GM12801 (cell line): ENCODE results near the gene COX11.

Experiments
- TF ChIP-seq, protein P1 (sequence below): IDR thresholded peaks from one replicate; pipeline ENCODE4 v1.5.1; 2011; ENCODE audit warnings: control low read depth; ENCODE audit not compliant: insufficient read length; ENCODE audit errors: extremely low read depth

COX11 gene

DNA sequence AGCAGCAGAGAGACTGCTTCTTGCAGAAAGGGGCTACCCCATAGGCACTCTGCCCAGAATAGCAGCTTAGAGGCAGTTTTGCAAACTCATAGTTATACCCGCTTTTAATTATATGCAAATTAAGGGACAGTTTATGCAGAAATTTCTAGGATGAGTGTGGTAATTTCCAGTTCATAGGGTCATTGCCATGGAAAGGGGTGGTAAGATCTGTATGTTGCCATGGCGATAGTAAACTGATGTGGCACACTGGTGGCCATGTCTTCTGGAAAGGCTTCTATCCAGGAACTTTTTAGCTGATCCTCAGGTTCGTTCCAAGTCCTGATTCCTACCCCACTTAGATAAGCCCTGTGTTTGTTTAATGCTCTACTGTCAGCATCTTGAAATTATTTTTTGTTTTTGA lies 6.3 kb upstream of the COX11 start:
- TF ChIP-seq, protein P1, sequence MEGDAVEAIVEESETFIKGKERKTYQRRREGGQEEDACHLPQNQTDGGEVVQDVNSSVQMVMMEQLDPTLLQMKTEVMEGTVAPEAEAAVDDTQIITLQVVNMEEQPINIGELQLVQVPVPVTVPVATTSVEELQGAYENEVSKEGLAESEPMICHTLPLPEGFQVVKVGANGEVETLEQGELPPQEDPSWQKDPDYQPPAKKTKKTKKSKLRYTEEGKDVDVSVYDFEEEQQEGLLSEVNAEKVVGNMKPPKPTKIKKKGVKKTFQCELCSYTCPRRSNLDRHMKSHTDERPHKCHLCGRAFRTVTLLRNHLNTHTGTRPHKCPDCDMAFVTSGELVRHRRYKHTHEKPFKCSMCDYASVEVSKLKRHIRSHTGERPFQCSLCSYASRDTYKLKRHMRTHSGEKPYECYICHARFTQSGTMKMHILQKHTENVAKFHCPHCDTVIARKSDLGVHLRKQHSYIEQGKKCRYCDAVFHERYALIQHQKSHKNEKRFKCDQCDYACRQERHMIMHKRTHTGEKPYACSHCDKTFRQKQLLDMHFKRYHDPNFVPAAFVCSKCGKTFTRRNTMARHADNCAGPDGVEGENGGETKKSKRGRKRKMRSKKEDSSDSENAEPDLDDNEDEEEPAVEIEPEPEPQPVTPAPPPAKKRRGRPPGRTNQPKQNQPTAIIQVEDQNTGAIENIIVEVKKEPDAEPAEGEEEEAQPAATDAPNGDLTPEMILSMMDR = no peak

DNA sequence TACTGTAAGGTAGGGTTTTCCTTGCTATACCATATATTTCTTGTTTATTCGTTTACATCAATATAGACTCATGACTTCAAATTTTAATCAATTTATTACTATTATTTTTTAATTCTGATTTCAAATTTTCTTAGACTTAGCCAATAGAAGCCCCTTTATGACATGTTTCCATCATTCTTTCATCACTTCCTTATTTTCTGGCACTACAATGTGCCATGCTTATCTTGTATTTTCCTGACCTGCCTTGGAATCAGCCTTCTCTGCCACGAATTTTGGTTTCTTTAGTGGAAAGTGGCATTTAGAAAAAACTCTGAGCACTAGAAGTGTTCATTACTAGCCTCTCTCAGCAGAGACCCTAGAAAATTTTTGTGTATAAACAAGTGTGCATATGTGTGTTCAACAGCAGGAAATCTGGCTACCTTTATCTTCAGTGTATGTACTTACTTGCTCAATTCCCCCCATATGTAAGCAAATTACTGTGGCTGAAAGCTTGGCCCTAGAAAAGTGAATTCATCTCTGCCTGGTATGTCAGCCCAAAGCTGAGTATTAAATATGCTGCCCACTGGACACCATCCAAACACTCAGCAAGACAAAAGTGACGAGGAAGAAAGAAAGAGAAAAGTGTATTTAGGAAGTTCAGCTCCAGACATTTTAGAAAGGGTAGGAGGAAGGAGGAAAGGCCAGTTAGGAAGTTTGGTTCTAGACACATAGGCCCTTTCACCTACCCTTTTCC lies 4.1 kb upstream of the COX11 start:
- TF ChIP-seq, protein P1 = no peak

DNA sequence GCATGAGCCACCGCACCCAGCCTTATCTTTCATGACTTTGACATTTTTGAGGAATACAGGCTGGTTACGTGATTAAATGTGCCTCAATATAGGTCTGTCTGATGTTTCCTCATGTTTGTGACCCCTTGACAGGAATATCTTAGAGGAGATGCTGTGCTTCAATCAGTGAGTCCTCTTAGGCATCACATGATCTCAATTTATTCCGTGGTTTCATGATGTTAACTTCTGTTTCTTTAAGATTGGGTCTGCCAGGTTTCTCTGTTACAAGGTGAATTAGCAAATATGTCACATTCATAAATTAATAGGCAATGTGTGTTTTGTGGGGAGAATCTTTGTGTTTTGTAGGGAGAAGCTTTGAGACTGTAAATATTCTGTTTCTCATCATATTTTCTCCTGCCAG lies 3.4 kb upstream of the COX11 start:
- TF ChIP-seq, protein P1 = no peak

DNA sequence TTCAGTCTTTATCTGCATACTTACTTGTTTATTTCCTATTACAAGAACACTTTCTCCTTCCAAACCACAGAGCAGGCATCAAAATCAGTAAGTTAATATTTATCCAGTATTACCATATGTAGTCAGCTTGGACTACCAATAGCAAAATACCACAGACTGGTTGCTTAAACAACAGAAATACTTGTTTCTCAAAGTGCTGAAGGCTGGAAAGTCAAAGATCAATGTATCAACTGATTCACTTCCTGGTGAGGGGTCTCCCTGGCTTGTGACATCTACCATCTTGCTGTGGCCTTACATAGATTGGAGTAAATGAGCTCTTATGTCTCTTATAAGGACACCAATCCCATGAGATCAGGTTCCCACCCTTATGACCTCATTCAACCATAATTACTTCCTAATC lies 2.7 kb upstream of the COX11 start:
- TF ChIP-seq, protein P1 = no peak

DNA sequence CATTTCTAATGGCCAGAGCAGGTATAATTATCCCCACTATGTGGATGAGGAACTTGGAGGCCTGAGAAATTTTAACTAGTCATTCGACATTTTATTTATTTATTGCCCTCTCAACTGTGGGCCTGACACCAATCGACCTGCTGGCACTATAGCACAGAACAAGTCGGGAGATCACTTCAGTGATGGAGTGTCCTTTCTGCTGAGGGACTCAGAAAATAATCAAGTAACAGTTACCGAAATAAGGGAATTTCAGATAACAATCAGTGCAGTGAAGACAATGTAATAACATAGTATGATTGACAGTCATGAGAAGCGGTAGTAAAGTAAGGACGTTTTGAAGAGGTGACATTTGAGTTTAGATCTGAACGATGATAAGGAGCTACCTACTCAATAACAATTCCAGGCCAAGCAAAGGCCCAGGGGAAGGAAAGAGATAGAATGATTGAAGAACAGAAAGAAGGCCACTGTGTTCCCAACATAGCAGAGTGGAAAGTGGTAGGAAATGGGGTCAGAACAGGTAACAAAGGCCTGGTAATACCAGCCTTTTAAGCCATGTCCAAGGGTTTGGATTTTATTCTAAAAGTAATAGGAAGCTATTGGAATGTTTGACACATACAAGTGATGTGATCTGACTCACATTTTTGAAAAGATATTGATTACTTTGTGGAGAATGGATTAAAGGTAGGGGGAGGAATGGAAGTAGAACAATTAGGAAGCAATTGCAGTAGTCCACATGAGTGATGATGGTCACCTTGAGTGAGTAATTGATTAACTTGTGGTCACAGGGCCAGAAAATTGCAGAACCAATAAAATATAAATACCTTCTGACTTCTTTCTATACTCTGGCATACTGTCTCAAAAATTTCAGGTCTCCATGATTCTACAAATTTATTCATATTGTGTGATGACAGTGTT lies 1.5 kb upstream of the COX11 start:
- TF ChIP-seq, protein P1 = no peak

DNA sequence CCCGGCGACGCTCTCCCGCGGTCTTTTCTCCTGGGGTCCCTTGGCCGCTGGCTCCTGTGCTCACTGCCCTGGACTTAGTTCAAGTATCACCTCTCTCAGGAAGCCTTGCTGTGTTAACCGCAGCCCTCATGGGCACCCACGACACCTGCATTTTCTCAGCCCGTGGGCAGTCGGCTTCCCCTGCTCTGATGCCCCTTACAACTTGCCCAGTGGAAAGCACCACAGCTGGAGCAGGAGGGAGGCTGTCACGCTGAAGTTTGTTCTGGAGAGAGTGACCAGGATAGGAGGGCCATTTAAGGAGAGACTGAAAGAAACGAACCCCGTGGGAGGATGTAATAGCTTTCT lies 506 bp upstream of the COX11 start:
- TF ChIP-seq, protein P1 = no peak

DNA sequence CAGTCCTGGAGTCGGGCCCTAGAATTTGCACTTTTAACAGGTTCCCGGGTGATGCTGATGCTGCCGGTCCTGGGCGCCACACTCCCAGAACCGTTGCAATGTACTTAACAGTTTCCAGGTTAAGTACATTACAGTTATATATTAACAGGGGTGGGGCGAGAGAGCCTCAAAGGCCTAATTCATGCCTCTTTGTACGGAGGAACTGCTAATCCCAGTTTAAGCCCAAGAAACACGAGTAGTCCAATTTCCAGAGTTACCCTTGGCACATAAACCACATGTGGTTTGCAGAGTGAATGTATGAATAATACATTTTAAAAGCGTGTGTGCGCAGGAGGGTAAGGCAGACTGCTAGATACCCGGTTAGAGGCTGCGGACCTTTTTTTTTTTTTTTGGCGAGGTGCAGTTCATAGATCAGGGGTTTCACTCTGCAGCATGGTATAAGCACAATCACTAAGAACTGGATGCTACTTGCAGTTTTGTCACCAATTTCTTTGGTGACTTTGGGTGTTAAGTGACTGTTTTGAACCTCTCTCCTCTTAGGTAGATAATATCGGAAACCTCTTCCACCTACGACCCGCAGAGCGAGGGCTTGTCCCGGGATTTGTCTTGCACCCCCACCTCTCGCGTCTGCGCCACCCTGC lies 713 bp downstream of the COX11 start:
- TF ChIP-seq, protein P1 = no peak
